ENCODE results near the gene CYLD.

Gene CYLD

GRCh38 chr16:50741781-50742575 lies at the start of gene CYLD (continued):
- peak; percentile 72 for TF ChIP-seq ZBTB26 (tag by site-specific recombination; optimal IDR thresholded peaks at IDR 0.05)
- TF ChIP-seq MZF1 (tag by site-specific recombination; IDR thresholded peaks at IDR 0.05; ENCODE audit: borderline replicate concordance) = no peak
- peak; percentile 81 for TF ChIP-seq YY1 (tag by site-specific recombination; IDR thresholded peaks at IDR 0.05)
- TF ChIP-seq SP3 (tag by site-specific recombination; IDR thresholded peaks at IDR 0.05) = peak; percentile 100
- peak; percentile 84 for TF ChIP-seq KLF1 (tag by site-specific recombination; IDR thresholded peaks at IDR 0.05)
- peak; percentile 96 for TF ChIP-seq EGR2 (tag by site-specific recombination; IDR thresholded peaks at IDR 0.05; ENCODE audit: low read depth)
- no peak for TF ChIP-seq ZNF837 (tag by site-specific recombination; IDR thresholded peaks at IDR 0.05)
- TF ChIP-seq ZNF398 (tag by site-specific recombination; IDR thresholded peaks at IDR 0.05) = peak; percentile 84
- TF ChIP-seq ZNF324 (tag by site-specific recombination; IDR thresholded peaks at IDR 0.05) = peak; percentile 30; the same call in 1 of the 2 replicates
- TF ChIP-seq ZNF274 (IDR thresholded peaks at IDR 0.05; ENCODE audit: low read length) = no peak
- TF ChIP-seq ZNF274 (tag by site-specific recombination; IDR thresholded peaks at IDR 0.05; ENCODE audit: borderline replicate concordance) = no peak
- no peak for TF ChIP-seq HOXD13 (CRISPR knock-in tag; IDR thresholded peaks at IDR 0.05; ENCODE audit: borderline replicate concordance)
- no peak for TF ChIP-seq ZNF513 (tag by site-specific recombination; IDR thresholded peaks at IDR 0.05)
- no peak for TF ChIP-seq BCL6B (tag by site-specific recombination; IDR thresholded peaks at IDR 0.05)
- TF ChIP-seq ZNF785 (tag by site-specific recombination; IDR thresholded peaks at IDR 0.05) = no peak
- TF ChIP-seq FEZF1 (tag by site-specific recombination; IDR thresholded peaks at IDR 0.05) = no peak
- peak; percentile 36; the same call in 1 of the 2 replicates for TF ChIP-seq SP7 (tag by site-specific recombination; IDR thresholded peaks at IDR 0.05)
- peak; percentile 96 for TF ChIP-seq PATZ1 (tag by site-specific recombination; IDR thresholded peaks at IDR 0.05)
- no peak for TF ChIP-seq OSR2 (tag by site-specific recombination; IDR thresholded peaks at IDR 0.05)
- no peak for TF ChIP-seq ZNF792 (tag by site-specific recombination; IDR thresholded peaks at IDR 0.05)
- no peak for TF ChIP-seq ZNF626 (tag by site-specific recombination; IDR thresholded peaks at IDR 0.05)
- TF ChIP-seq ZBTB20 (tag by site-specific recombination; IDR thresholded peaks at IDR 0.05) = no peak
- TF ChIP-seq GLIS1 (tag by site-specific recombination; IDR thresholded peaks at IDR 0.05) = peak; percentile 48; the same call in 1 of the 2 replicates
- TF ChIP-seq ZNF701 (tag by site-specific recombination; IDR thresholded peaks at IDR 0.05) = no peak
- TF ChIP-seq ZNF366 (tag by site-specific recombination; conservative IDR thresholded peaks at IDR 0.05) = peak; percentile 21; the same call in 1 of the 2 replicates
- no peak for TF ChIP-seq ZNF121 (tag by site-specific recombination; IDR thresholded peaks at IDR 0.05)
- no peak for TF ChIP-seq ZNF239 (tag by site-specific recombination; IDR thresholded peaks at IDR 0.05)
- no peak for TF ChIP-seq ZNF549 (tag by site-specific recombination; IDR thresholded peaks at IDR 0.05)
- TF ChIP-seq ZNF335 (tag by site-specific recombination; conservative IDR thresholded peaks at IDR 0.05) = peak; percentile 64
- no peak for TF ChIP-seq CTCF (tag by site-specific recombination; IDR thresholded peaks at IDR 0.05)
- TF ChIP-seq ZNF658 (tag by site-specific recombination; IDR thresholded peaks at IDR 0.05) = no peak
- TF ChIP-seq ZNF341 (tag by site-specific recombination; IDR thresholded peaks at IDR 0.05; ENCODE audit: low read depth) = peak; percentile 75

Data from HEK293 (cell line).